Activated CD4-positive, alpha-beta T cell treated with anti-CD3 and anti-CD28 coated beads, Interleukin-2, amount 50 U/mL, for 1 hour (primary cell): Measurements from ENCODE around the gene HTT-AS.

Experiments
- DNase-seq: peaks from one replicate; pipeline ENCODE4 v3.0.0-alpha.2; 2020

The HTT-AS gene

DNA sequence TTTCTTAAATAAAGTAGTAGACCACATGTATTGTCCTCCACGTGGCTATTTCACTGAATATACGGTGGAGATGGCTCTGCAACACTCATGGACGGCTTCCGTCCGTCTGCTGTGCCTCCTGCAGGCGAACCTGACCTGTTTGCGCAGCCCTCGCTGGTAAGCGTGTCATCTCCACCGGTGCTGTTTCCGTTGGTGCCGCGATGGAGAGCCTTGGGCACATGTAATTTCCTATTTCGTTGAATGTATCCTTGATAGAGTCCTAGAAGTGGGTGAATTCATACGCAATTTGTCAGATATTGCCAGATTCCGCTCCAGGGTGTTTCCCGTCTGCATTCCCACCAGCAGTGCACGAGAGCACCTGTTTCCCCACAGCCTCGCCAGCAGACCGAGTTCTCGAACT lies 48.5 kb downstream of the HTT-AS start:
- no peak for DNase-seq

DNA sequence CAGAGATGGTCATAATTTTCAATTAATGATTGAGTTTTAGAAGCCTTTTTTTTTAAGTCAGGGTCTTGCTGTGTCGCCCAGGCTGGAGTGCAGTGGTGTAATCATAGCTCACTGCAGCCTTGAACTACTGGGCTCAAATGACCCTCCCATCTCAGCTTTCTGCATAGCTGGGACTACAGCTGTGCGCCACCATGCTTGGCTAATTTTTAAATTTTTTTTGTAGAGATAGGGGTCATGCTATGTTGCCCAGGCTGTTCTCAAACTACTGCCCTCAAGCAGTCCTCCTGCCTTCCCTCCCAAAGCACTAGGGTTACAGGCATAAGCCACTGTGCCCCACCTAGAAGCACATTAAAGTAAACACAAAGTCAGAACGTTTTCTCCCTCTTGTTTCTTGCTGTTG lies 51.7 kb downstream of the HTT-AS start:
- DNase-seq: no peak

- DNase-seq: no peak
Observed at GRCh38 chr4:3022112-3022511, 52.2 kb downstream of the HTT-AS start.

DNA sequence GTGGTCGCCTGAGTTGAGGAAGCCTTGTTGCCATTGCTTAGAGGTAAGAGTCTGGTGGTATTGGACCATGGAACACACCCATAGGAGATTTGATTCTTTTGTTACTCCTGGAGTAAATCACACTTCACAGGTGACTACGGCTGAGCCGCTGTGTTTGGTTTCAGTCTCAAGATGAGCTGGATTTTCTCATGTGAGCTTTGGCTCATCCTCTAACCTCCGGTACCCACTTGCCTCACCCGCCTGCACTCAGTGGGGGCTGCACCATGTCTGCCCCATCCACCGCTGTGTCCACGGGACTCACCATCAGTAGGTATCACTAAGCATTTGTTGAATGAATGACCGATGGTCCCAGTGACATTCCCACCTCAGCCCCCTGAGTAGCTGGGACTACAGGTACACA lies 52.7 kb downstream of the HTT-AS start:
- DNase-seq: no peak

DNA sequence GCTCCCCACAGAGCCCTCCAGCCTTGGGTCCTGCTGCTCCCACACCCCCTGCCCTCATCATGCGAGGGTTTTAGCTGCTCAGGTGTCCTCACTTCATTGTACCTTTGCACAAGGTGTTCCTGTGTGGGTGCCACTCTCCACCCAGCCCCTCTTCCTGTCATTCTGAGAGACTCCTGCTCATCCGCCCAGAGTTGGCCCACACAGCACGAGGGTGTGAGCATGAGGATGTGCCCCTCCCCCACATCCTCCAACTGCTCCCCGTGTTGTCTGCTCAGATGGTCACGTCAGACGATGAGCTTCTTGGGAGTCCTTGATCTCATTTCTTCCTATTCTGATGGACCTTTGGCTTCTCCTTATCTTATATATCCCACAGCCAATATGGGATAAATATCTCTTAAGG lies 53.2 kb downstream of the HTT-AS start:
- no peak for DNase-seq

DNA sequence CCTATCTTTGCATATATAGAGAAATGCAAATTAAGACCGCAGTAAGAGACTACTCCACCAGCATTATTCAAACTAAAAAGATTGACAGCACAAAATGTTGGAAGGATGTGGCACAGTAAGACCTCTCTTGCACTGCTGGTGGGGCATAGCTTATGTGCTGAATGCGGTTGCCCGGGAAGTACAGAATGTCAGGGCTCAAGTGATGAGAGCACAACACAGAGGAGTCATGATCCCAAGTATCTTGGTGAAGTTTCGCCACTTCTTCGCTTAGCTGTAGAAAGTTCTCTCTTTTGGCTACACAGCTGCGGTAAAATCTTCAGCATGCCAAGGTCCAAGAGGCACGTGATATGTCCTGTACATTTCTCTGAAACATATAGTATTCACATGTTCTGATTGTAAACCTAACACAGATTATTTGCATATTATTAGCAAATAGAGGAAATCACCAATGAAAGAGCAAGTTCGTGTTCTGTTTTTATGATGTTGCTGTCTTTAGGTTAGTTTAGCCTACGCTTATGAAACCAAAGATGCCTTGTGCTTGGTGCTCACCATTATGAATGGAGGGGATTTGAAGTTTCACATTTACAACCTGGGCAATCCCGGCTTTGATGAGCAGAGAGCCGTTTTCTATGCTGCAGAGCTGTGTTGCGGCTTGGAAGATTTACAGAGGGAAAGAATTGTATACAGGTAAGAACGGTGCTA lies 55.0 kb downstream of the HTT-AS start:
- DNase-seq: no peak

- DNase-seq: no peak
Observed at GRCh38 chr4:3017504-3017903, 56.8 kb downstream of the HTT-AS start.

DNA sequence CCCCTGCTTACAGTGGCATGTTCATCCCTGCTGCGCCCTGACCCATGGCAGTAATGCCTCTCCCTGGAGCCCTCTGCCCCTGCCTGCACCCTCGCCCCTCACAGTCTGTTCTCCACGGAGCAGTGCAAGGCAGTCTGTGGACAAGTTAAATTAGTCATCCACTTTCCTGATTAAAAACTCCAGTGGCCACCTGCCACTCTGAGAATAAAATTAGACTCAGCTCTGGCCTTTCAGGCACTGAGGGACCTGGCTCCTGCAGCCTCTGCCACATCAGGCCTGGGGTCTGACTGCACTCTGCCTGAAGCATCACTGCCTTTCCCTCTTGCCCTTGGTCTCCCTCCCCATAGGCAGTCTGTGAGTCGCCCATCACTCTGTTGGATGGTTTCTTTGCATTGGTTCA lies 57.4 kb downstream of the HTT-AS start:
- no peak for DNase-seq

DNA sequence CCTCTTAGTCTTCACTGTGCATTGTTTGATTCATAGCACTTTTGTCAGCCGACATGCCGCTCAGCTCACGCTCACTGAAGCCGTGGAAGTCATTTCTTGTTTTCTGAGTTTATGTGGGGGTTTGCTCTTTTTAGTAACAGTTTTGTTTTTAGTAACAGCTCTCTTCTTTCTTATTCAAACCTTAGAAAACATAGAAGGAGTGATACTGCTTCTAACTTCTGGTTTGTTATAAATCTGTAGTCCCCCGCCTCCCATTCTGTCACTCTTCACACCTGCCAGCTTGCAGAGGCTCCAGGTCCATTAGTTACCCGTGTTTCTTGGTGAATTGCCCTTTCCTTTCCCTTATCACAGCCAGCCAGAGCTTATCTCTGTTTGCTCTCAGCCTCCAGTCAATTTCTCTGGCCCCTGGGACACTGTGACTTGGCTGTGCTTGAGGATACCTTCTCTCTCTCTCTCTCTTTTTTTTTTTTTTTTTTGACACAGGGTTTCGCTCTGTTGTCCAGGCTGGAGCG lies 60.4 kb downstream of the HTT-AS start:
- DNase-seq: no peak
